ENCODE measurements around the gene SEC14L1.
"Not testable (repeated sequence)": the region's sequence is repeated elsewhere in the genome, so short reads cannot be mapped to it uniquely, and the experiment has no call there.

The SEC14L1 gene

DNA sequence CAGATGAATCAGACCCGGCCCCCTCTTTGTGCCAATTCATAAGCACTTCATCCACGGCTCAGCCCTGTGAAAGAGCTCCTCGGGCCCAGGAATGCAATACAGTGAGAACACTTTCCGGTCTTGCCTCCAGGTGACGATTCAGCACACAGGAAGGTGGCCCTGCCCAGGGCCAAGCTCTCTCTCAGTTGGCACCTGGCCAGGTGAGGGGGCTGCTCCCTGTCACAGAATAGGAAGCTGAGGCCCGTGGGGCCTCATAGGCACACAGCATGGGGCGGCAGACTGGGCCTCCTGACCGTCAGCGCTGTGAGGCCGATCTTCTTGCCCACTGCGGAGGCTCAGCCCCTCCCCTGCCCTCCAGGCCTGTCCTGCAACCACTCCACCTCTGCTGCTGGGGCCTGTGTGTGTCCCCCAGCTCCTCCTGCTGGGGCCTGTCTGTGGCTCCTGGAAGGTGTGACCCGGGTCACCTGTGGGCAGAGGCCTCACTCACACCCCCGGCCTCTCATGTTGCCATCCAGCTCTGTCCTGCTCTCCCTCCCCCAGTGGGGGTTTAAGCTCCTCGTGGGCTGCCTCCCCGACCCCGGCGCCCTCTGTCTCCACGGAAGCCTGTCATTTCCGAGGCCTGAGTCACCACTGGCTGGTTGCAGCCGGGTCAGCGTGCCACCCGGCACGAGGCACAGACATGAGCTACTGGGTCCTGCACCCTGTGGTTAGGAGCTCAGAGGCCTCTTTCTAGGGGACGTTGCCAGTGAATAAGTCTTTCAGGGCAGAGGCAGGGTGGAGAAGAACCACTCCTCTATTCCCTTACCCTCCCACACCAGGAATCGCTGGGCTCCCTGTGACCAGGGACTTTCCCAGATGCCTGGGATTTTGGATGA is 114.4 kb downstream of the SEC14L1 start (continued):
- TF ChIP-seq, protein P1, sequence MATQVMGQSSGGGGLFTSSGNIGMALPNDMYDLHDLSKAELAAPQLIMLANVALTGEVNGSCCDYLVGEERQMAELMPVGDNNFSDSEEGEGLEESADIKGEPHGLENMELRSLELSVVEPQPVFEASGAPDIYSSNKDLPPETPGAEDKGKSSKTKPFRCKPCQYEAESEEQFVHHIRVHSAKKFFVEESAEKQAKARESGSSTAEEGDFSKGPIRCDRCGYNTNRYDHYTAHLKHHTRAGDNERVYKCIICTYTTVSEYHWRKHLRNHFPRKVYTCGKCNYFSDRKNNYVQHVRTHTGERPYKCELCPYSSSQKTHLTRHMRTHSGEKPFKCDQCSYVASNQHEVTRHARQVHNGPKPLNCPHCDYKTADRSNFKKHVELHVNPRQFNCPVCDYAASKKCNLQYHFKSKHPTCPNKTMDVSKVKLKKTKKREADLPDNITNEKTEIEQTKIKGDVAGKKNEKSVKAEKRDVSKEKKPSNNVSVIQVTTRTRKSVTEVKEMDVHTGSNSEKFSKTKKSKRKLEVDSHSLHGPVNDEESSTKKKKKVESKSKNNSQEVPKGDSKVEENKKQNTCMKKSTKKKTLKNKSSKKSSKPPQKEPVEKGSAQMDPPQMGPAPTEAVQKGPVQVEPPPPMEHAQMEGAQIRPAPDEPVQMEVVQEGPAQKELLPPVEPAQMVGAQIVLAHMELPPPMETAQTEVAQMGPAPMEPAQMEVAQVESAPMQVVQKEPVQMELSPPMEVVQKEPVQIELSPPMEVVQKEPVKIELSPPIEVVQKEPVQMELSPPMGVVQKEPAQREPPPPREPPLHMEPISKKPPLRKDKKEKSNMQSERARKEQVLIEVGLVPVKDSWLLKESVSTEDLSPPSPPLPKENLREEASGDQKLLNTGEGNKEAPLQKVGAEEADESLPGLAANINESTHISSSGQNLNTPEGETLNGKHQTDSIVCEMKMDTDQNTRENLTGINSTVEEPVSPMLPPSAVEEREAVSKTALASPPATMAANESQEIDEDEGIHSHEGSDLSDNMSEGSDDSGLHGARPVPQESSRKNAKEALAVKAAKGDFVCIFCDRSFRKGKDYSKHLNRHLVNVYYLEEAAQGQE (tag by site-specific recombination; IDR thresholded peaks at IDR 0.05) = no peak
- TF ChIP-seq ZIC2 (tag by site-specific recombination; IDR thresholded peaks at IDR 0.05) = peak; percentile 85
- 0 out of 2 replicates have a peak, but pooled peaks have one; percentile 14 for TF ChIP-seq ZBTB8A (tag by site-specific recombination; IDR thresholded peaks at IDR 0.05)

GRCh38 chr17:77255970-77256369 is 115.2 kb downstream of the SEC14L1 start:
- H3K27ac ChIP-seq (ENCODE audit: extremely low read depth, low read depth, low read length); H3K36me3 ChIP-seq (ENCODE audit: control insufficient read depth in 2 of 2, insufficient read depth in 1 of 2, low read length in 2 of 2); H3K4me1 ChIP-seq (ENCODE audit: control insufficient read depth, insufficient read depth, low read length); H3K4me3 ChIP-seq (ENCODE audit: low read depth, low read length); H3K9me3 ChIP-seq (ENCODE audit: control insufficient read depth, insufficient read depth, low read depth, low read length): not testable (repeated sequence)
- CTCF ChIA-PET = interaction anchor here (0.7 to 2.1 kb wide), 9 partner anchors 9 to 172 kb away, joined by 3 to 11 read pairs (median 4); no protein-coding TSS in a partner anchor
- POLR2A ChIA-PET = interaction anchor here (0.6 to 2.6 kb wide), 4 partner anchors 8 to 166 kb away, joined by 3 to 25 read pairs (median 8); no protein-coding TSS in a partner anchor

DNA sequence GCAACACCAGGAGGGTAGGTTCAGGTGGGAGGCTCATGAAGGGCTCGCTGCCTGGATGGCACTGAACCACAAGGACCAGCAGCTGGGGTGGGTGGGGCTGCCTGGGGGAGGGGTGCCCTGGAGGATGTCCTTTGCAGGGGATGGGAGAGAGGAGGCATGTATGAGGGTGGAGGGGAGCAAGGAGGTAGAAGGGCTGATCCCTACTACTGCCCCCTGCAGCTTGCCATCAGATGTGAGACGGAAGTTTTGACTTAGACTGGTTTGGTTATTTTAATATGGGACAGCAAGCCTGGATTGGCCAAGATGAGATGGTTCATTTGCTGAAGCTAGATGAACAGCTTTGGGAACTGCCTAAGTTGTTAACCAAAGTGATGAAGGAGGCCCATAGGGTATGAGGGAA is 115.9 kb downstream of the SEC14L1 start:
- Histone ChIP-seq H3K4me1 (ENCODE audit: control insufficient read depth, insufficient read depth, low read length) (peaks cover 3% of the 10 kb centered on the region; the same call in 1 of the 2 replicates), H3K4me3 (ENCODE audit: low read depth, low read length) (no peak overlapping the region), H3K36me3 (ENCODE audit: control insufficient read depth in 2 of 2, insufficient read depth in 1 of 2, low read length in 2 of 2) (no peaks in the 10 kb centered on the region), H3K27ac (ENCODE audit: extremely low read depth, low read depth, low read length) (no peak overlapping the region), H3K9me3 (ENCODE audit: control insufficient read depth, insufficient read depth, low read depth, low read length) (no peaks in the 10 kb centered on the region)
- CTCF ChIA-PET = interaction anchor here (0.6 to 2.1 kb wide), 3 partner anchors 9 to 88 kb away, joined by 4 to 11 read pairs (median 4); no protein-coding TSS in a partner anchor
- POLR2A ChIA-PET = interaction anchor here (0.6 kb wide), 1 partner anchor 8 kb away, joined by 3 read pairs; no protein-coding TSS in a partner anchor
- TF ChIP-seq ZNF341 (tag by site-specific recombination; IDR thresholded peaks at IDR 0.05; ENCODE audit: low read depth) = 0 out of 2 replicates have a peak, but pooled peaks have one; percentile 11
- TF ChIP-seq, protein P2, sequence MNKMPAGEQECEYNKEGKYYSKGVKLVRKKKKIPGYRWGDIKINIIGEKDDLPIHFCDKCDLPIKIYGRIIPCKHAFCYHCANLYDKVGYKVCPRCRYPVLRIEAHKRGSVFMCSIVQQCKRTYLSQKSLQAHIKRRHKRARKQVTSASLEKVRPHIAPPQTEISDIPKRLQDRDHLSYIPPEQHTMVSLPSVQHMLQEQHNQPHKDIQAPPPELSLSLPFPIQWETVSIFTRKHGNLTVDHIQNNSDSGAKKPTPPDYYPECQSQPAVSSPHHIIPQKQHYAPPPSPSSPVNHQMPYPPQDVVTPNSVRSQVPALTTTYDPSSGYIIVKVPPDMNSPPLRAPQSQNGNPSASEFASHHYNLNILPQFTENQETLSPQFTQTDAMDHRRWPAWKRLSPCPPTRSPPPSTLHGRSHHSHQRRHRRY (tag by site-specific recombination; IDR thresholded peaks at IDR 0.05) = no peak
- no peak for TF ChIP-seq ZNF521 (tag by site-specific recombination; IDR thresholded peaks at IDR 0.05)
- no peak for TF ChIP-seq ZNF214 (tag by site-specific recombination; IDR thresholded peaks at IDR 0.05; ENCODE audit: borderline replicate concordance)
- TF ChIP-seq ZNF18 (tag by site-specific recombination; IDR thresholded peaks at IDR 0.05) = no peak

DNA sequence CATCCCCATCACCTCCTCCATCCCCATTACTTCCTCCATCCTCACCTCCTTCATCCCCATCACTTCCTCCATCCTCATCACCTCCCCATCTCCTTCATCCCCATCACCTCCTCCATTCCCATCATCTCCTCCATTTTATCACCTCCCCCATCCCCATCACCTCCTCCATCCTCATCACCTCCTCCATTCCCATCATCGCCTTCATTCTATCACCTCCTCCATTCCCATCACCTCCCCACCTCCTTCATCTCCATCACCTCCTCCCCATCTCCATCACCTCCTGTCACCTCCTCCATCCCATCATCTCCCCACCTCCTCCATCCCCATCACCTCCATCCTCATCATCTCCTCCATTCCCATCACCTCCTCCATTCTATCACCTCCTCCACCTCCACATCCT is 116.4 kb downstream of the SEC14L1 start:
- Histone ChIP-seq H3K36me3 (ENCODE audit: control insufficient read depth in 2 of 2, insufficient read depth in 1 of 2, low read length in 2 of 2) (no peaks in the 10 kb centered on the region), H3K4me3 (ENCODE audit: low read depth, low read length) (no peak overlapping the region), H3K9me3 (ENCODE audit: control insufficient read depth, insufficient read depth, low read depth, low read length) (no peaks in the 10 kb centered on the region), H3K27ac (ENCODE audit: extremely low read depth, low read depth, low read length) (no peak overlapping the region), H3K4me1 (ENCODE audit: control insufficient read depth, insufficient read depth, low read length) (peaks cover 3% of the 10 kb centered on the region; the same call in 1 of the 2 replicates)
- POLR2A ChIA-PET = no interaction called here
- CTCF ChIA-PET = interaction anchor here (0.5 to 1.4 kb wide), 3 partner anchors 16 to 88 kb away, joined by 4 read pairs; no protein-coding TSS in a partner anchor
- TF ChIP-seq ZNF580 (tag by site-specific recombination; IDR thresholded peaks at IDR 0.05) (no peak), ZBTB7A (tag by site-specific recombination; IDR thresholded peaks at IDR 0.05; ENCODE audit: low read depth) (no peak), ZNF366 (tag by site-specific recombination; conservative IDR thresholded peaks at IDR 0.05) (peak; percentile 85), ZNF394 (tag by site-specific recombination; IDR thresholded peaks at IDR 0.05; ENCODE audit: borderline replicate concordance) (no peak), ZNF26 (tag by site-specific recombination; IDR thresholded peaks at IDR 0.05) (peak; percentile 8; the same call in 1 of the 2 replicates), ZFHX2 (tag by site-specific recombination; conservative IDR thresholded peaks at IDR 0.05) (peak; percentile 51)
- TF ChIP-seq, protein P3, sequence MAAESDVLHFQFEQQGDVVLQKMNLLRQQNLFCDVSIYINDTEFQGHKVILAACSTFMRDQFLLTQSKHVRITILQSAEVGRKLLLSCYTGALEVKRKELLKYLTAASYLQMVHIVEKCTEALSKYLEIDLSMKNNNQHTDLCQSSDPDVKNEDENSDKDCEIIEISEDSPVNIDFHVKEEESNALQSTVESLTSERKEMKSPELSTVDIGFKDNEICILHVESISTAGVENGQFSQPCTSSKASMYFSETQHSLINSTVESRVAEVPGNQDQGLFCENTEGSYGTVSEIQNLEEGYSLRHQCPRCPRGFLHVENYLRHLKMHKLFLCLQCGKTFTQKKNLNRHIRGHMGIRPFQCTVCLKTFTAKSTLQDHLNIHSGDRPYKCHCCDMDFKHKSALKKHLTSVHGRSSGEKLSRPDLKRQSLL (tag by site-specific recombination; IDR thresholded peaks at IDR 0.05) = peak; percentile 49; the same call in 1 of the 2 replicates
